GM18507 (cell line): ENCODE results near the gene CFHR4.
"Not testable (repeated sequence)": the region's sequence is repeated elsewhere in the genome, so short reads cannot be mapped to it uniquely, and the experiment has no call there.

ENCODE experiments used
- DNase-seq: peaks from one replicate; pipeline ENCODE4 v3.0.0; 2011; ENCODE audit warnings: low read depth; ENCODE audit not compliant: insufficient read length; ENCODE audit errors: extremely low spot score
- FAIRE-seq: peaks from 2 replicates; lab custom pipeline; 2011; peaks lifted over from hg19 to GRCh38; lab: Jason Lieb, UNC

CFHR4 gene

GRCh38 chr1:196932853-196933252 is 45.0 kb downstream of the CFHR4 start:
- not testable (repeated sequence) for FAIRE-seq, DNase-seq

- FAIRE-seq (no peak), DNase-seq (no peak)
These were observed 45.8 kb downstream of the CFHR4 start for GRCh38 chr1:196933531-196934189.

GRCh38 chr1:196941474-196941873 is 53.6 kb downstream of the CFHR4 start:
- not testable (repeated sequence) for FAIRE-seq, DNase-seq

- DNase-seq, FAIRE-seq: not testable (repeated sequence)
These were observed 55.7 kb downstream of the CFHR4 start, which contains the start of gene CFHR2 for GRCh38 chr1:196943568-196943967. Gene CFHR2 (plus strand): TSS chr1:196943738. CDS start chr1:196943881, 143 bp downstream.

- FAIRE-seq (no peak), DNase-seq (no peak)
These were observed 64.0 kb downstream of the CFHR4 start for GRCh38 chr1:196951711-196952394.

GRCh38 chr1:196954778-196955177 is 66.9 kb downstream of the CFHR4 start:
- DNase-seq, result no peak
- no peak for FAIRE-seq

GRCh38 chr1:196955926-196956325 is 68.1 kb downstream of the CFHR4 start:
- DNase-seq (no peak), FAIRE-seq (no peak)

- FAIRE-seq (no peak), DNase-seq (no peak)
These were observed 73.0 kb downstream of the CFHR4 start for GRCh38 chr1:196960854-196961253.
